B cell (primary cell): Measurements from ENCODE around the gene OS9. TPM values are rescaled to one million over a fixed set of nuclear protein-coding genes. Genes with fewer than 3 reads are reported as not detected.
A peak's percentile ranks its signal among the peaks of the same experiment; 100 is the strongest.

ENCODE experiments used
- ATAC-seq: fragments of 200-7000 bp; cut with Tn5 transposase; one replicate; pipeline ENCODE4 v1.10.0; 2021; ENCODE audit warnings: low read depth, mild to moderate bottlenecking, moderate number of reproducible peaks, moderate library complexity
- CTCF ChIA-PET: fragments of 350-600 bp; sonication (Branson Sonifier 250); formaldehyde crosslinking; loops from one replicate; lab custom pipeline; 2021; ENCODE audit warnings: antibody characterized with exemption, inconsistent platforms; lab: Charles Lee
- POLR2A ChIA-PET: fragments of 350-600 bp; sonication (Branson Sonifier 250); formaldehyde crosslinking; loops from one replicate; lab custom pipeline; 2021; ENCODE audit warnings: antibody characterized with exemption; lab: Charles Lee
- DNase-seq: peaks from one replicate; pipeline ENCODE4 v3.0.0; 2013
- H2AFZ ChIP-seq: 2 replicates; pipeline ENCODE4 v1.6.1; 2012; ENCODE audit warnings: mild to moderate bottlenecking, low read depth, low read length; ENCODE audit not compliant: insufficient read depth, poor library complexity, severe bottlenecking
- H3K27ac ChIP-seq, 2 donors: 1 replicate in 1 of 2; 2 replicates in 1 of 2; pipeline ENCODE4 v1.5.1; 2012 to 2013; ENCODE audit warnings: low read length in 2 of 2, mild to moderate bottlenecking in 2 of 2, moderate library complexity in 1 of 2
- H3K27me3 ChIP-seq, 4 experiments: fragments of 200-600 bp in 1 of 4; sonication (generic) in 1 of 4; replicated peaks in 1 of 4; 1 replicate in 2 of 4; 2 replicates in 2 of 4; pipeline versions ENCODE4 v1.6.1 to v1.7.0; 2013 to 2016; ENCODE audit warnings: low read length in 3 of 4, mild to moderate bottlenecking in 2 of 4, mixed read lengths in 1 of 4, moderate library complexity in 1 of 4; ENCODE audit not compliant: insufficient read depth in 4 of 4, control insufficient read depth in 3 of 4; ENCODE audit errors: control extremely low read depth in 1 of 4
- H3K36me3 ChIP-seq, 2 experiments: replicated peaks in 1 of 2; 1 replicate in 1 of 2; 2 replicates in 1 of 2; pipeline versions ENCODE4 v1.6.1 to v1.7.1; 2013; ENCODE audit warnings: low read length in 1 of 2; ENCODE audit not compliant: insufficient read depth in 2 of 2, control insufficient read depth in 1 of 2; ENCODE audit errors: control extremely low read depth in 1 of 2, extremely low read depth in 1 of 2
- H3K4me1 ChIP-seq, 2 donors: fragments of 200-600 bp in 1 of 2; sonication (generic) in 1 of 2; 1 replicate in 1 of 2; 2 replicates in 1 of 2; pipeline versions ENCODE4 v1.5.1 to v1.6.1; 2013 to 2017; ENCODE audit warnings: low read length in 2 of 2; ENCODE audit not compliant: control insufficient read depth in 2 of 2, insufficient read depth in 2 of 2
- H3K4me2 ChIP-seq: replicated peaks from 2 replicates; pipeline ENCODE3; 2012; ENCODE audit warnings: mild to moderate bottlenecking, low read depth, low read length; ENCODE audit not compliant: poor library complexity, severe bottlenecking
- H3K4me3 ChIP-seq, 5 experiments: fragments of 200-600 bp in 1 of 5; sonication (generic) in 1 of 5; 1 replicate in 3 of 5; 2 replicates in 2 of 5; pipeline versions ENCODE4 v1.5.1 to v1.7.0; 2011 to 2016; ENCODE audit warnings: low read length in 4 of 5, mild to moderate bottlenecking in 4 of 5, low read depth in 2 of 5, control low read depth in 1 of 5, moderate library complexity in 1 of 5; ENCODE audit not compliant: insufficient read depth in 1 of 5; ENCODE audit errors: control extremely low read depth in 1 of 5, extremely low read depth in 1 of 5
- H3K79me2 ChIP-seq: fragments of 200-600 bp; sonication (generic); one replicate; pipeline ENCODE4 v1.6.0; 2016; ENCODE audit warnings: low read length; ENCODE audit not compliant: control insufficient read depth, insufficient read depth
- H3K9ac ChIP-seq: fragments of 200-600 bp; sonication (generic); 2 replicates; pipeline ENCODE4 v1.6.1; 2017; ENCODE audit warnings: mild to moderate bottlenecking, low read length, moderate library complexity
- H3K9me3 ChIP-seq, 3 donors: one replicate each; pipeline versions ENCODE4 v1.6.1 to v1.7.1; 2013; ENCODE audit warnings: low read length in 2 of 3; ENCODE audit not compliant: control insufficient read depth in 2 of 3, insufficient read depth in 1 of 3; ENCODE audit errors: control extremely low read depth in 1 of 3
- H4K20me1 ChIP-seq: 2 replicates; pipeline ENCODE4 v1.6.0; 2012; ENCODE audit warnings: mild to moderate bottlenecking, low read length; ENCODE audit not compliant: insufficient read depth, control insufficient read depth, poor library complexity, severe bottlenecking
- H3K27ac Mint-ChIP-seq: one replicate; pipeline ENCODE4 v1.8.0; 2021; ENCODE audit warnings: mixed read lengths
- H3K27me3 Mint-ChIP-seq: one replicate; pipeline ENCODE4 v1.8.0; 2021; ENCODE audit warnings: mixed read lengths
- H3K4me1 Mint-ChIP-seq: one replicate; pipeline ENCODE4 v1.8.0; 2021; ENCODE audit warnings: mixed read lengths
- H3K4me3 Mint-ChIP-seq: one replicate; pipeline ENCODE4 v1.8.0; 2021; ENCODE audit warnings: mixed read lengths
- H3K9me3 Mint-ChIP-seq: one replicate; pipeline ENCODE4 v1.8.0; 2022; ENCODE audit warnings: mixed read lengths; ENCODE audit not compliant: insufficient read depth
- CTCF ChIP-seq: fragments of 200-600 bp; IDR thresholded peaks from one replicate; pipeline ENCODE4 v1.8.0; 2022; ENCODE audit warnings: antibody characterized with exemption, mild to moderate bottlenecking
- EZH2 ChIP-seq: IDR thresholded peaks from 2 replicates; pipeline ENCODE4 v1.6.1; 2012; ENCODE audit warnings: borderline replicate concordance, low read depth, mild to moderate bottlenecking, moderate library complexity, low read length; ENCODE audit not compliant: insufficient read depth, poor library complexity, severe bottlenecking
- WGBS: methylation state at CpG from one replicate; pipeline ENCODE4 v1.1.5; 2013; ENCODE audit warnings: missing lambda C conversion rate; ENCODE audit not compliant: insufficient coverage; 5-methylcytosine and 5-hydroxymethylcytosine counted together
- intact Hi-C: fragments of 100-400 bp; cut with micrococcal nuclease; formaldehyde crosslinking; loops from one replicate; pipeline ENCODE4 v1.10.0; 2022
- polyA plus RNA-seq: library from polyadenylated mRNA; depleted of rRNA; stranded (reverse); fragments of >200 nt; gene quantifications from 2 replicates; pipeline ENCODE4 v1.2.3, GENCODE V29; 2012
- total RNA-seq, 2 donors: library from RNA; stranded (reverse); fragments of 120-200 nt in 1 of 2; gene quantifications; 1 replicate in 1 of 2; 2 replicates in 1 of 2; pipeline versions ENCODE4 v1.2.3 to v1.2.4, GENCODE V29; 2013 to 2022

OS9 gene
- total and polyA plus RNA-seq, 2 donors (not counting 1 experiment from before 2014, with no cell fraction given) = 182 to 234 TPM

GRCh38 chr12:57743769-57744168 is 49.8 kb downstream of the OS9 start:
- peaks cover 43 to 63% of the 10 kb centered on the region in 2 donors for H3K4me1 ChIP-seq
- peak overlapping the region; percentile 74 for H2AFZ ChIP-seq
- no peak overlapping the region for H3K9ac ChIP-seq

More at GRCh38 chr12:57743769-57744168, 49.8 kb downstream of the OS9 start:
- peak overlapping the region; percentile 92 for H3K4me3 Mint-ChIP-seq
- TF ChIP-seq CTCF (no peak), EZH2 (no peak)
- no peaks in the 10 kb centered on the region for H3K27me3 Mint-ChIP-seq
- H3K4me2 ChIP-seq = peak overlapping the region; percentile 91
- H3K27ac ChIP-seq = peak overlapping the region; percentile 80 to 94
- peaks cover 63% of the 10 kb centered on the region for H3K79me2 ChIP-seq
- H3K27me3 ChIP-seq = no peaks in the 10 kb centered on the region
- peaks cover 22% of the 10 kb centered on the region for H4K20me1 ChIP-seq
- ChIA-PET POLR2A (interaction anchor here (0.6 to 1.0 kb wide), 3 partner anchors 46 to 264 kb away, joined by 3 to 4 read pairs (median 3); partner anchors contain the start of gene ARHGAP9), CTCF (no interaction called here)
- intact Hi-C loops = loop anchor here (1.0 to 5.0 kb wide), 4 partner anchors 9 to 111 kb away; partner anchors contain the start of genes B4GALNT1, CDK4, OS9 and TSFM
- ATAC-seq (no peak), DNase-seq (no peak)
- H3K36me3 ChIP-seq = peaks cover 2 to 36% of the 10 kb centered on the region in 2 experiments
- H3K4me3 ChIP-seq = peak overlapping the region in 2 of 5 experiments; percentile 71 to 89
- H3K9me3 Mint-ChIP-seq = no peaks in the 10 kb centered on the region
- H3K4me1 Mint-ChIP-seq = peaks cover 55% of the 10 kb centered on the region
- WGBS = no CpG with 5 or more reads among the region's 2 CpGs
- peak overlapping the region; percentile 91 for H3K27ac Mint-ChIP-seq
- H3K9me3 ChIP-seq = no peaks in the 10 kb centered on the region
